ENCODE results near the gene PPP1R27. TPM values are rescaled to one million over a fixed set of nuclear protein-coding genes. Genes with fewer than 3 reads are reported as not detected.
"Not testable (repeated sequence)": the region's sequence is repeated elsewhere in the genome, so short reads cannot be mapped to it uniquely, and the experiment has no call there.

PPP1R27 gene
- total RNA-seq, 1 donor from 2014 or later = 0.24 TPM

DNA sequence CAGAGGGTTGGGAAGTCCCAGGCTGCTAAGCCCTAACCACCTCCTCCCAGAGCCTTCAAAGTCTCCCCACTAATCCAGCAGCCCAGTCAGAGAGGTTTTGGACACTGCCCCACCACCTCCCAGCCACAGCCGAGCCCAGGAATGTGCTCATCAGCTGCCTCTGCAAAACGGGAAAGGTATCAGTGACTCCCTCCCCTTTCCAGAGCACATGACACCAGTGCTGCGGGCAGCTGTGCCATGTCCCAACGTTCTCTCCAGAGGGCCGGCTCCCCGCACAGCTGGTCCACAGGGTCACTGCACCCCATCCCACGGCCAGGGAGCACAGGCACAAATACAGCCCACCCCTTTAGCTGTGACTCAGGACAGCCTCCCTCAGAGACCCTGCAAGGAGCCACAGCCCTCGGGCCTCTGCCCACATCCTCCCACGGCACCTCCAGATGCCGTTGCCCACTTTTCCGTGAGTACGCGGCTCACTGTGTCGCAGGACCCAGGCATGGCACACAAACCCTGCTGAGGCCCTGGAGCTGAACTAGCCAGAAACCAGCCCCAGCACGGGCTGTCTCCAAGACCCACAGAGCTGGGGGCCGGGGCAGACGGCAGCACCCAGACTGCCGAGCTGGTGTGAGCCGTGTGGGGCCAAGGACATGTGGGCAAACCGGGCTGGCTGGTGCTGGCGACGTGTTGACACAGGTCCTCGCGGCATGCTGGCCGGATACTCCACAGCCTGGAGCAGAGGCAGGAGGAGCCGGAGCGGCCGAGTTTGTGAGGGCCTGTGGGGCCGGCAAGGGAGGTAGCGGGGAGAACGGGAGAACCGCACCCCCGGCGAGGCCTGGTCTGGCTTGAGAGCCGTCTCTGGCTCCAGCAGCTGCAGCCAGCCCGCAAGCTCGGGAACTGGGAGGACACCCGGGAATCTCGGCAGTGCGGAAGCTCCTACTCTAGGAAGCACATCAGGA is 6.3 kb upstream of the PPP1R27 start:
- ATAC-seq = peak; percentile 86

DNA sequence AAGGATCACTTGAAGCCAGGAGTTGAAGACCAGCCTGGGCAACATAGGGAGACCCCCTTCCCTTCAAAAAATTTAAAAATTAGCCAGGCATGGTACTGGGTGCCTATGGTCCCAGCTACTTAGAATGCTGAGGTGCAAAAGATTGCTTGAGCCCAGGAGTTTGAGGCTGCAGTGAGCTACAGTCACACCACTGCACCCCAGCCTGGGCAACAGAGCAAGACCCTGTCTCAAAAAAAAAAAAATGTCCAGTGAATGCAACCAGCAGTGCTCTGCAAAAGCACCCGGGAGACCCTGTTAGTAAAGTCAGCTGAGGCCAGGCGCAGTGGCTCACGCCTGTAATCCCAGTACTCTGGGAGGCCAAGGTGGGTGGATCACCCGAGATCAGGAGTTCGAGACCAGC is 5.2 kb upstream of the PPP1R27 start:
- not testable (repeated sequence) for ATAC-seq

GRCh38 chr17:81839301-81839700 is 4.5 kb upstream of the PPP1R27 start:
- ATAC-seq = no peak

DNA sequence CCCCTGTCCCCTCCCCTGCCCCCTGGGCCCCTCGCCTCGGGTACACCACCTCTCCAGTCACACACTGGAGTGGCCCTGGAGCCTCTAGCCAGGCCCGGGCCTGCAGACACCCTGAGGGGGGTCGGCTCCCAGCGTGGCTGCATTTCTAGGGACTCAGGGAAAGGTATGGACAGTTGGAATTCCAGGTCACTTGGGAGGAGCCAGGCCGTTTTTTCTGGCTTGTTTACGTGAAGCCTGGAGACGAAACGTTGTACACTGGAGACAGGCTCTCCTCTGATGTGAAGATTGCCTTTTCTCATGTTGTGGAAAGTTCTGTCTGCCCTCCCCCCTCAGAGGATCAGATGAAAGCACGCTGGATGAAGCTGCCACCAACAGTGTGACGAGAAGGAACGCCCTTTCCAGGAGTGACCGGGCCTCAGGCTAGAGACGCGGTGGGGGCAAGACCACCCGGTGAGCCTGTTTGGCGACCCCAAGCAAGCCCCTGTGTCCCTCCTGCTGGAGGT is 4.0 kb upstream of the PPP1R27 start:
- no peak for ATAC-seq

DNA sequence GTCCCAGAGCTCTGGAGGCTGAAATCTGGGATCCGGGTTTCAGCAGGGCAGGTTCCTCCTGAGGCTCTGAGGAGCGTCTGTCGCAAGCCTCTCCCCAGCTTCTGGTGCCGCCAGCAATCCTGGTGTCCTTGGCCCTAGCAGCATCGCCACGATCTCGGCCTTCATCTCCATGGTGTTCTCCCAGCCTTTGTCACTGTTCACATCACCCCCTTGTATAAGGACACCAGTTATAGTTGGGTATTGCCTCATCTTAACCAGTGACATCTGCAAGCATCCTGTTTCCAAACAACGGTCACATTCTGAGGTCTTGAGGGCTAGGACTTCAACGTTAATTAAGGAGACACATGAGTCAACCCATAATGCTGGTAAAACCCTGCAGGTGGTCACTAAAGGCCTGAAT is 2.8 kb upstream of the PPP1R27 start:
- ATAC-seq = no peak

GRCh38 chr17:81833921-81834830 is 674 bp downstream of the PPP1R27 start:
- ATAC-seq = no peak

GRCh38 chr17:81833160-81833920 is 1.5 kb downstream of the PPP1R27 start, which contains the start of gene MCRIP1:
TSS of gene MCRIP1 (minus strand) at chr17:81833291. CDS start at chr17:81824506, 8,785 bp downstream.
- peak; percentile 85 for ATAC-seq

DNA sequence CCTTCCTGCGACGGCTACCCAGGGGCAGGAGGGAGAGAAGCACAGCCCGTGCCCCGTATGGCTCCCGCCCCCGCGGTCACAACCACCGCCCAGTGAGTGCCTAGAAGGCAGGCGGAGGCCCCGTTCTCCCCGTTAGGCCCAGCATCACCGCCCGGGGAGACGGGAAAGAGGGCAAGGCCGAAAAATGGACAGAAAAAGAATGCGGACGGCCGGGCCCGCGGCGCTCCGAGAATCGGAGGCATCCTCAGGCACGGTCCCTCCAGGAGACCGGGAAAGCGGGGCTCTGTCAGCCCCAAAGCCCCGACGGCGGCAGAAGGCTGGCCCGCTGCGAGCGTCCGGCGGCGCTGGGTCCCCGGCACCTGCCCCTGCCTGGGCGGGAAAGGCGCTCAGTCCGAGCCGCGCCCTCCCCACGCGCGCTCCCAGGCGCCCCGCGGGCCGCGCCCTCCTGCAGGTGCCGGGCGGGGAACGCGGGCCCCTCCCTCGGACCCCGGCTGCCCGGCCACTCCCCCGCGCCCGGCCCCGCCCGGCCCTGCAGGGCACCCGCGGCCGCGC is 2.2 kb downstream of the PPP1R27 start:
- ATAC-seq = peak; percentile 27

DNA sequence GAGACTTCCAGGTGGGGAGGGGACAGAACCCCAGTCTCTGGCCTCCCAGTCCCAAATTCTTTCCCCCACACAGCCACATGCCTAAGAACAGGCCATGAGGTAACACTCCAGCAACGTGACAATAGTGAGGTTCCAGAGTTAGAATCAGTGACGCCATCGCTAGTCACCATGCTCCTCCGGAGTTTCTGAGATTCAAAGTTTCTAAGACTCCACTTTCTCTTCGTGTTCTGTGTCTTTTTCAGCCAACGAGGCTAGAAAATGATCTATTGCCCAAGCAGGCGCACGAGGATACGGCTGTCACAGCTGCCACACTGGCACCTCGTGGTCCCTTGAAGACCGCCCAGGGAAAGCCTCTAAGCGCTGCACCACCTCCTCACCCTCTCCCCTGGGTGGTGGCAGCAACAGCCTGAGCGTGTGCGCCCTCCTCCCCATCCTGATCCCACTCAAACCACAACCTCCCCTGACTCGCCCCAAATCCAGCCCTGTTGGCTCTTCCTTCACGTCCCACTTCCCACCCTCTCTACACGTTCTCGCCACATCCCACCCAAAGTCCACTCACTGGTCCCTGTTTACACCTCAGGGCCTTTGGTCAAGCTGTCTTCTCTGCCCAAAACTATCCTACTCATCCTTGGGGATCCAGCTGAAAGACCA is 2.8 kb downstream of the PPP1R27 start:
- ATAC-seq = peak; percentile 21

- ATAC-seq = no peak
These were observed 3.3 kb downstream of the PPP1R27 start for GRCh38 chr17:81831563-81831956.

DNA sequence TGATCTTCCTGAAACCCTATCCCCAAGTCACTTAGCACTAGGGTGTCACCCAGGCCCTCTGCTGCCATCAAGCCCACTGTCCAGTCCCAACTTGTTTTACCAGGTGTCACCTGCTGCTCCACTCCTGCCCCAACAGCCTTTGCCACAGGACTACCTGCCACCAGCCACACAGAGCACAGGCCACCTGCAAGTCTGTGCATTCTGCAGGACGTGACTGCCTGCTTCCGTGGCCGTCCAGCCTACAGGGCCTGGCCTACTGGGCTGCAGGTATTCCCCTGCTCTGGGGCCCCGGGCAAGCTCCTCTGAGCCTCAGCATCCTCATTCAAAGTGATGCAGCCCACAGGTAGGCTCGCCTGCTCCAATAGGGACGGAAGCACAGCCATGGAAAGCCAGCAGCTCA is 5.0 kb downstream of the PPP1R27 start:
- no peak for ATAC-seq

- no peak for ATAC-seq
These were observed 6.2 kb downstream of the PPP1R27 start for GRCh38 chr17:81828656-81829055.

DNA sequence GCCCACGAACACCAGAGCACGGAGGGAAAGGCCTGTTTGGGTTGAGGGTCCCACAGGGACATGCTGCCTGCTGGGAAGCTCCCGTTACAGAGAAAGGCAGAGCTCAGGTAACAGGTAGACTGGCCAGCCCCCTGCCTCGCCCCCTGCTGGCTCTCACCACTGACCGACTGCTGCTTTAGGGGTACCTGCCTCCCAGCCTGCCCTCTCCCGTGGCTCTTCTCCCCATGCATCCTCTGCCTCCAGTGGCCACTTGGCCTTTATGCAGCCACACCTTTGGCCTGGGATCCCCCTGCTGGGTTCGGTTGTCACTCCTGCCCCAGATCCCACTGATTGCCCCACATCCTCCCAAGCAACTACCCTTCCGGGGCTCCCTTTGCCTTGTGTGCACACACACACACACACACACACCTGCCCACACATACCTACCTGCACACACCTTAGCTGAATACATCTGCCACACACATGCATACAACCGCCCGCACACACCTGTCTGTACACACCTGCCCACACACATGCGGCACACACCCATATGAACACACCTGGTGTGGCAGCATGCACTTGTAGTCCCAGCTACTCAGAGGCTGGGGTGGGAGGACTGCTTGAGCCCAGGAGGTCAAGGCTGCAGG is 8.9 kb downstream of the PPP1R27 start:
- no peak for ATAC-seq

GRCh38 chr17:81824595-81824994 is 10.3 kb downstream of the PPP1R27 start:
- no peak for ATAC-seq

- ATAC-seq = peak; percentile 3
These were observed 10.9 kb downstream of the PPP1R27 start for GRCh38 chr17:81823820-81824550.

GRCh38 chr17:81822996-81823819 is 11.6 kb downstream of the PPP1R27 start:
- no peak for ATAC-seq

DNA sequence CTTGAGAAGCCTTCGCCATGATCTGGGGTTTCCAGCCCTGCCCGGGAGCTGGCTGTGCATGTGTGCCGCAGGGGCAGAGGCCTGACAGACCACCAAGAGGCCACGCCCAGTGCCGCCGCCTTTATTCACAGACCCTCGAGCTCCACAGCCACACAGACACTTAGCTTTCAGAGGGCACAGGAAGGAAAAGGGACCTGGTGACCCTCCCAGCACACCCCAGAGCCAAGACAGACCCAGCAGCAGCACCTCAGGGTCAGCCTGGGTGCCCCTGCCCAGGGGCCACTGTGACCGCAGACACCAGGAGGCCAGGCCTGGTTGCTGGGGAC is 12.6 kb downstream of the PPP1R27 start:
- no peak for ATAC-seq

DNA sequence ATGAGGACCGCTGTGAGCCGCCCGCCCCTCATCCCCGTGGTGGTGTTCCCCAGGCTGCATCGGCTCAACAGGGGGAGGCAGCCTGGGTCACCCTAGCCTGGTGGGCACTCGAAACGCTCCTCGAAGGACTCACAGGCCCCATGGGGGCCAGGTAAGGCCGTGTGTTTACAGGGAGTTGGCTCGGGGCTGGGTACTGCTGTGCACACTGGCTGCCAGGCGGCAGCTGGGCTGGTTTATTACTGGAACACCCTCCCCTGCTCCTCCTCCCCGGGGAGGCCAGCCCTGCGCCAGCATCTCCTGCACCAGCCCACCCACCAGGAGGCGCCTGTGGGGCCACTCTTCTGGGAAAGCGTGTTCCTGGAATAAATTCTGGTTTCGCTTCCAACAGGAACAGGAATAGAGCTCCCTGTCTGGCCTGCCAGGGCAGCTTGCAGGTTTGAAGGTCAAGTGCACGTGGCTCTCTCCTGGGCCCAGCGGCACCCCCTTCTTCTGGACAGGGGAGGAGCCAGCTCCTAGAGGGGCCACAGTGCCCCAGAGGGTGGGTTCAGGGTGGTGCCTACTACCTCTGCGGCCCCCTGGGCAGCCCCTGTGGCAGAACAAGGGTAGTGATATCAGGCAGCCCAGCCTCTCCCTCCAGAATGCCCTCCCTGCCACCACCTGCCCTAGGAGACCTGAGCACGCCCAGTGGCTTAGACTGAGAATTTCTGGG is 13.1 kb downstream of the PPP1R27 start:
- ATAC-seq = peak; percentile 90

GRCh38 chr17:81821147-81821546 is 13.7 kb downstream of the PPP1R27 start:
- peak; percentile 31 for ATAC-seq

Data from esophagus mucosa (tissue), 1 donor.